ENCODE data around the gene IL21R.

DNA sequence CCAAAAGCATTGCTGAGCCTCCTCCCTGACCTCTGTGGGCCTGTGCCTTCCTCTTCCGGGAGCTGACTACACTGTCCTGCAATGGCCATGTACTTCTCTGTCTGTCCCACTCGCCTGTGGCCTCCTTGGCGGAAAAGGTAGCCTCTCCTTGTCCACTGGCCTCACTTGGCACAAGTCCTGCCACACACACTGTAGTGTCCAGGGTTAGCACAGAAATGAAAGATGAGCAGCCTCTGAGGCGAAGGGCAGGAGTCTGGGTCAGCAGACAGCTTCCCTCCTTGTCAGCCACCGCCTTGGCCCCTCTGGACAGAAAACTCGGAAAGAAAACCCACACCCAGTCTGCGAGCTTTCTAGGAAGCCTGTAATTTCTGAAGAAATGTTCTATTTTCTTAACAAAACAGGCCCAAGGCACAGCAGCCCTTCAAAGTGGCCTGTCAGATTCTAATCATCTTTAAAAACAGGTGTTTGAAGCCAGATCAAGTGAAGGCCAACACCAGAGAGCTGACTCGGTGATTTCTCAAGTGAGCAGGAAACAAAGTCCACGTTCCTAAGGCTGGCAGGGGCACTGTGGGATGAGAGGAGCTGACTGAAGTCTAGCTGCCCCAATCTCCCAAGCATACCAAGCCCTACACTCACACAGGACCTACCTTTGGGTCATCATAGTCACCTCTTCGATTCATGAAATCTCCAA is 80.6 kb downstream of the IL21R start:
- TF ChIP-seq, protein P1, sequence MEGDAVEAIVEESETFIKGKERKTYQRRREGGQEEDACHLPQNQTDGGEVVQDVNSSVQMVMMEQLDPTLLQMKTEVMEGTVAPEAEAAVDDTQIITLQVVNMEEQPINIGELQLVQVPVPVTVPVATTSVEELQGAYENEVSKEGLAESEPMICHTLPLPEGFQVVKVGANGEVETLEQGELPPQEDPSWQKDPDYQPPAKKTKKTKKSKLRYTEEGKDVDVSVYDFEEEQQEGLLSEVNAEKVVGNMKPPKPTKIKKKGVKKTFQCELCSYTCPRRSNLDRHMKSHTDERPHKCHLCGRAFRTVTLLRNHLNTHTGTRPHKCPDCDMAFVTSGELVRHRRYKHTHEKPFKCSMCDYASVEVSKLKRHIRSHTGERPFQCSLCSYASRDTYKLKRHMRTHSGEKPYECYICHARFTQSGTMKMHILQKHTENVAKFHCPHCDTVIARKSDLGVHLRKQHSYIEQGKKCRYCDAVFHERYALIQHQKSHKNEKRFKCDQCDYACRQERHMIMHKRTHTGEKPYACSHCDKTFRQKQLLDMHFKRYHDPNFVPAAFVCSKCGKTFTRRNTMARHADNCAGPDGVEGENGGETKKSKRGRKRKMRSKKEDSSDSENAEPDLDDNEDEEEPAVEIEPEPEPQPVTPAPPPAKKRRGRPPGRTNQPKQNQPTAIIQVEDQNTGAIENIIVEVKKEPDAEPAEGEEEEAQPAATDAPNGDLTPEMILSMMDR (conservative IDR thresholded peaks at IDR 0.05): no peak
- no peak for TF ChIP-seq ZFX (IDR thresholded peaks at IDR 0.05)
